Small intestine (tissue), 7 donors: ENCODE results near the gene ARHGAP18. TPM values are rescaled to one million over a fixed set of nuclear protein-coding genes. Genes with fewer than 3 reads are reported as not detected.

Experiments used
- DNase-seq, 2 donors: peaks; one replicate each; pipeline versions ENCODE4 v3.0.0 to v3.0.0-alpha.2; 2013
- FAIRE-seq: peaks from 2 replicates; lab custom pipeline; 2012; peaks lifted over from hg19 to GRCh38; lab: Jason Lieb, UNC
- H3K27ac ChIP-seq, 3 donors: one replicate each; pipeline ENCODE4 v1.5.1; 2013; ENCODE audit warnings: low read length in 2 of 3, mild to moderate bottlenecking in 2 of 3, control low read depth in 1 of 3, inconsistent platforms in 1 of 3, low read depth in 1 of 3, moderate library complexity in 1 of 3
- H3K27me3 ChIP-seq, 3 donors: one replicate each; pipeline ENCODE4 v1.6.1; 2013; ENCODE audit warnings: low read length in 3 of 3, inconsistent platforms in 1 of 3; ENCODE audit not compliant: control insufficient read depth in 3 of 3, insufficient read depth in 3 of 3
- H3K36me3 ChIP-seq, 3 donors: one replicate each; pipeline ENCODE4 v1.6.1; 2013; ENCODE audit warnings: low read length in 3 of 3, inconsistent platforms in 1 of 3, low read depth in 1 of 3, mild to moderate bottlenecking in 1 of 3, moderate library complexity in 1 of 3; ENCODE audit not compliant: control insufficient read depth in 3 of 3, insufficient read depth in 2 of 3
- H3K4me1 ChIP-seq, 3 donors: one replicate each; pipeline ENCODE4 v1.6.1; 2013; ENCODE audit warnings: low read length in 2 of 3, inconsistent platforms in 1 of 3, low read depth in 1 of 3, mild to moderate bottlenecking in 1 of 3, moderate library complexity in 1 of 3; ENCODE audit not compliant: control insufficient read depth in 3 of 3, insufficient read depth in 2 of 3
- H3K4me3 ChIP-seq, 3 donors: one replicate each; pipeline ENCODE4 v1.5.1; 2013; ENCODE audit warnings: low read length in 3 of 3, control low read depth in 1 of 3, inconsistent platforms in 1 of 3, low read depth in 1 of 3, mild to moderate bottlenecking in 1 of 3, moderate library complexity in 1 of 3
- H3K9me3 ChIP-seq, 2 donors: one replicate each; pipeline ENCODE4 v1.6.1; 2013; ENCODE audit warnings: low read depth in 1 of 2, low read length in 1 of 2; ENCODE audit not compliant: control insufficient read depth in 2 of 2, insufficient read depth in 1 of 2
- WGBS, 3 donors: extraction: QIAGEN DNeasy Blood & Tissue Kit; methylation state at CpG; one replicate each; pipeline ENCODE4 v1.1.7; 2013; 5-methylcytosine and 5-hydroxymethylcytosine counted together
- polyA plus RNA-seq, 4 donors: library from polyadenylated mRNA; stranded (reverse) in 3 of 4; unstranded in 1 of 4; fragments of 200-250 nt in 3 of 4; fragments of 120-200 nt in 1 of 4; gene quantifications; one replicate each; pipeline versions ENCODE4 v1.2.1 to v1.2.3, GENCODE V29; 2013
- donor health status: healthy with polysubstance abuse.
- donor health status: control.
- donor health status: control.
- donor health status: Bipolar disorder and iron deficiency.
- donor health status: healthy.

Gene ARHGAP18
- polyA plus RNA-seq, 4 donors: 15.1 to 46.7 (median 29.3) TPM

- Histone ChIP-seq H3K36me3 (no peaks in the 10 kb centered on the region), H3K4me1 (peaks cover 0 to 4% (median 0%) of the 10 kb centered on the region in 3 donors), H3K9me3 (no peaks in the 10 kb centered on the region), H3K27me3 (no peaks in the 10 kb centered on the region), H3K27ac (peak overlapping the region in 1 of 3 donors; percentile 86), H3K4me3 (no peak overlapping the region)
- DNase-seq (no peak), FAIRE-seq (no peak)
- WGBS, 3 donors: 69 to 70% (median 70%) methylated on average over 7 of the region's 7 CpGs
These were observed 39.1 kb upstream of the ARHGAP18 start for GRCh38 chr6:129748901-129749748.

GRCh38 chr6:129748212-129748900, 38.4 kb upstream of the ARHGAP18 start:
- H3K4me3 ChIP-seq: no peak overlapping the region
- H3K27me3 ChIP-seq: no peaks in the 10 kb centered on the region
- no peaks in the 10 kb centered on the region for H3K36me3 ChIP-seq
- peak overlapping the region in 2 of 3 donors; percentile 48 to 86 for H3K27ac ChIP-seq
- DNase-seq (peak; percentile 11 to 67), FAIRE-seq (no peak)
- no peaks in the 10 kb centered on the region for H3K9me3 ChIP-seq
- H3K4me1 ChIP-seq: peaks cover 0 to 4% (median 0%) of the 10 kb centered on the region in 3 donors
- WGBS, 3 donors: 29 to 37% (median 30%) methylated on average over 4 of the region's 4 CpGs

GRCh38 chr6:129747588-129748112, 37.7 kb upstream of the ARHGAP18 start:
- FAIRE-seq: no peak
- H3K27ac ChIP-seq: no peak overlapping the region
- no peaks in the 10 kb centered on the region for H3K9me3 ChIP-seq
- H3K4me1 ChIP-seq: peaks cover 0 to 4% (median 0%) of the 10 kb centered on the region in 3 donors
- WGBS, 3 donors: 86 to 89% (median 88%) methylated on average over 4 of the region's 4 CpGs
- no peak overlapping the region for H3K4me3 ChIP-seq
- no peak for DNase-seq
- no peaks in the 10 kb centered on the region for H3K36me3 ChIP-seq
- no peaks in the 10 kb centered on the region for H3K27me3 ChIP-seq

GRCh38 chr6:129744880-129745237, 34.9 kb upstream of the ARHGAP18 start:
- H3K4me3 ChIP-seq: no peak overlapping the region
- H3K4me1 ChIP-seq: peaks cover 0 to 4% (median 0%) of the 10 kb centered on the region in 3 donors
- no peaks in the 10 kb centered on the region for H3K9me3 ChIP-seq
- no peaks in the 10 kb centered on the region for H3K36me3 ChIP-seq
- DNase-seq (no peak), FAIRE-seq (no peak)
- H3K27ac ChIP-seq: no peak overlapping the region
- 83 to 91% (median 86%) methylated on average over 6 of the region's 6 CpGs for WGBS, 3 donors
- H3K27me3 ChIP-seq: no peaks in the 10 kb centered on the region

- FAIRE-seq (no peak), DNase-seq (no peak)
- no peaks in the 10 kb centered on the region for H3K36me3 ChIP-seq
- H3K27ac ChIP-seq: peak overlapping the region in 1 of 3 donors; percentile 45
- H3K9me3 ChIP-seq: no peaks in the 10 kb centered on the region
- no peaks in the 10 kb centered on the region for H3K27me3 ChIP-seq
- H3K4me3 ChIP-seq: no peak overlapping the region
- WGBS, 3 donors: 45 to 70% (median 52%) methylated on average over 4 of the region's 4 CpGs
- peaks cover 0 to 4% (median 0%) of the 10 kb centered on the region in 3 donors for H3K4me1 ChIP-seq
These were observed 34.4 kb upstream of the ARHGAP18 start for GRCh38 chr6:129744201-129744879.

GRCh38 chr6:129740013-129740412, 30.0 kb upstream of the ARHGAP18 start:
- DNase-seq (no peak), FAIRE-seq (no peak)
- Histone ChIP-seq H3K9me3 (no peaks in the 10 kb centered on the region), H3K27ac (no peak overlapping the region), H3K4me3 (no peak overlapping the region), H3K27me3 (no peaks in the 10 kb centered on the region), H3K4me1 (no peaks in the 10 kb centered on the region), H3K36me3 (no peaks in the 10 kb centered on the region)
- WGBS, 3 donors: 16 to 26% (median 23%) methylated on average over 1 of the region's 1 CpG

- Histone ChIP-seq H3K4me1 (no peaks in the 10 kb centered on the region), H3K36me3 (no peaks in the 10 kb centered on the region), H3K27ac (no peak overlapping the region), H3K4me3 (no peak overlapping the region), H3K27me3 (no peaks in the 10 kb centered on the region), H3K9me3 (no peaks in the 10 kb centered on the region)
- DNase-seq (no peak), FAIRE-seq (no peak)
- WGBS, 3 donors: 96 to 98% (median 97%) methylated on average over 2 of the region's 2 CpGs
These were observed 26.1 kb upstream of the ARHGAP18 start for GRCh38 chr6:129736105-129736504.

GRCh38 chr6:129733290-129733689, 23.3 kb upstream of the ARHGAP18 start:
- Histone ChIP-seq H3K4me3 (no peak overlapping the region), H3K4me1 (no peaks in the 10 kb centered on the region), H3K27me3 (no peaks in the 10 kb centered on the region), H3K36me3 (no peaks in the 10 kb centered on the region), H3K9me3 (no peaks in the 10 kb centered on the region), H3K27ac (no peak overlapping the region)
- DNase-seq (no peak), FAIRE-seq (no peak)
- 50 to 63% (median 51%) methylated on average over 2 of the region's 2 CpGs for WGBS, 3 donors
